PFSK-1 (cell line): ENCODE data around the gene SLC39A11.

Experiments used
- POLR2AphosphoS5 ChIP-seq: IDR thresholded peaks from 2 replicates; pipeline ENCODE4 v1.6.1; 2012; ENCODE audit warnings: low read depth, mild to moderate bottlenecking, control low read depth, low read length, moderate library complexity
- REST ChIP-seq, 2 experiments: IDR thresholded peaks; 2 replicates each; pipeline versions ENCODE4 v1.6.1 to v1.8.0; 2011 to 2012; ENCODE audit warnings: low read depth in 2 of 2, low read length in 2 of 2, control low read depth in 1 of 2, inconsistent platforms in 1 of 2, mild to moderate bottlenecking in 1 of 2, moderate library complexity in 1 of 2; ENCODE audit not compliant: insufficient read depth in 1 of 2
- SIN3A ChIP-seq: IDR thresholded peaks from 2 replicates; pipeline ENCODE4 v1.6.1; 2012; ENCODE audit warnings: mild to moderate bottlenecking, low read length, moderate library complexity, borderline replicate concordance; ENCODE audit not compliant: insufficient read depth
- TAF1 ChIP-seq: IDR thresholded peaks from 2 replicates; pipeline ENCODE4 v1.6.1; 2012; ENCODE audit warnings: low read length, control low read depth, borderline replicate concordance; ENCODE audit not compliant: insufficient read depth

GRCh38 chr17:72991651-72992050 is 100.8 kb downstream of the SLC39A11 start:
- TF ChIP-seq POLR2AphosphoS5 = no peak
- TF ChIP-seq TAF1 = no peak
- no peak for TF ChIP-seq SIN3A
- TF ChIP-seq REST (IDR thresholded peaks at IDR 0.05; ENCODE audit: insufficient read depth in 1 of 2, low read depth in 2 of 2, low read length in 2 of 2) = no peak
